ENCODE data around the gene STX8.

Gene STX8

DNA sequence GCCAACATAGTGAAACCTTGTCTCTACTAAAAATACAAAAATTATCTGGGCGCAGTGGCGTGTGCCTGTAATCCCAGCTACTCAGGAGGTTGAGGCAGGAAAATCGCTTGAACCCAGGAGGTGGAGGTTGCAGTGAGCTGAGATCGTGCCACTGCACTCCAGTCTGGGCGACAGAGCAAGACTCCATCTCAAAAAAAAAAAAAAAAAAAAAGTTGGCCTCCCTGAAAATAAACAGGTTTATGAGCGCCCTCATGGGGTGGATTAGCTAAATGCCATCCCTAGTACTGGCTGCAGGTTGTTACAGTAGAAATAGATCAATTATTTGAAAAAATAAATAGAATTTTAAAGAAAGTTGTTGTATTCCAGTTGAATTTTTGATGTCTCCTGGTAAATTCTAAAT lies 20.9 kb downstream of the STX8 start:
- DNase-seq (ENCODE audit: low spot score), result peak; percentile 37

DNA sequence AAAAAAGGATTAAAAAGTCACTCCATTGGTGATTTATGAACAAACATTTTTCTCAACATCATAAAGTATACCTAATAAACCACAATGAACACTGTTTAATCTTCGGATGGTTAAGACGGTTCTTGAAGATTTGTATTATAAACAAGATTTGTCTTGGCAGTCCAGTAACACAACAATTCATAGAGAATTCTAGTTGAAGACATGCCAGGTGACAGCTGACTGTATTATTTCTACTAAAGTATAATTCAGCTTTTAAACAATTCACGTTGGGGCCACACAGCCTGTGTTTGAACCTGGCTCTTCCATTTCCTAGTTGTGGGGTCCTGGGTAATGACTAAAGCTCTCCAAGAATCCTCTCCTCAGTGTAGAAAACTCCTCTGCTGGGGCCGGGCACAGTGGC lies 22.0 kb downstream of the STX8 start:
- DNase-seq (ENCODE audit: low spot score), result no peak

DNA sequence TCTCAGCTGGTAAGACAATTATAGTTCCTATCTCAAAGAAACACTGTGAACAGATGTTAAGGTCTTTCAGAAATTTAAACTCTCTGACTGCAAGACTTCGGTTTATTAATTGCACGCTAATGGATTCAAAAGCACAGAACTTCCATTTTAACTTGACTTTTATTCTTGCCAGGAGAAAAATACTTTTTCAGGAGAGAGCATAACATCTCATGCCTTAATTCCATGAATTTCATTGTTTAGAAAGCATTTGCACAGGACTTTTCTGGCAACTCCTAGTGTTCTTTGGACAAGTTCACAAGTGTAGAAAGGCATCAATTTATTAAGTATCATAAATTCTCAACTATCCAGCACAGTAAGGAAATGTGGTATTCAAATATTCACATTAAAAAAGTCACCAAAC lies 22.4 kb downstream of the STX8 start:
- no peak for DNase-seq (ENCODE audit: low spot score)

DNA sequence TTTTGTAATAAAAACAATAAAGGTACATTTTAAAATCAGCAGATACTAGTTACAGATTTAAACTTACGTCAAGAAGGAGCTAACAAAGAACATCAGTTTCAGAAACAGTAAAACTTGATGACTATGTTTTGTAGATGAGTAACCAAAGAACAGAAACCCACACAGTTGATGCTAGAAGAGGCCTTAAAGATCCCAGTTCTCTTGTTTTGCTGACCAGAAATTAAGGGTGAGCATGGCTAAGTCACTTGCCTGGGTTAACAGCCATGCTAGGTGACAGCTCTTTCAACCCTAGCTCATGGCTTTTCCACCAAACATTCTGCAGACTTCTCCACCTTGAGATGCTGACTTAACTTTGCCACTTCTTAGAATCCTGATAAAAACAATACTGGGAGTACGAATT lies 26.4 kb downstream of the STX8 start:
- no peak for DNase-seq (ENCODE audit: low spot score)

DNA sequence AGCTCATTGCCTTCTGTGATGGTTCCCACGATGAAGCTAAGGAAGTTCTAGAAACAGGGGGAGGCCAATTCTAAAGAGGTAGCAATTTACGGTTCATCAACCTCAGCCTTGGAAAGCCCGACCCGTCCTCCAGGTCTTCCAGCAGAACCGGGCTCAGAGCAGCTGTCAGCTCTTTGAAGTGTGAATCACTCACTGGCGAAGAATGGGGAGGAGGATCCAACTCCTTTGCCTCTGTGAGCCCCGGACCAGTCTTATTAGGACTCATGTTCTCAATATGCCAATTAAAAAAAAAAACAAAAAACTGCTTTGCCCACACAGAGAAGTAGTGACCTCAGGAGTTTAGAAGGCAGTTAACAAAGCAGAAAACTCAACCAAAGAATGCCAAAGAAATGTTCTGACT lies 31.4 kb downstream of the STX8 start:
- no peak for DNase-seq (ENCODE audit: low spot score)

DNA sequence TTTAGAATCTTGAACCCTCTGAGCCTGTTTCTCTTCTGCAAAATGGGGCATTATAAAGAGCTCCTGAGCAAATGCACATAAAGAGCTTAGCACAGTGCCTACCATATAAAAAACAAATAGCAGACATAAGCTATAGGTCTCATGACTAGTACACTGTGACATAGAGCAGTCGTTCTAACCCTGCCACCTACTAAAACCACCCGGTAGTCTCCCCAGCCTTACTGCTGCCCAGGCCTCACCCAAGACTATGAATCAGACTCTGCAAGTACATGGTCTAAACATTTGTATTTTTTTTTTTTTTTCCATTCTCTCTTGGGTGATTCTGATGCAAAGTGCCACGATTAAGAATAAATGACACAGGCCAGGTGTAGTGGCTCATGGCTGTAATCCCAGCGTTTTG lies 33.9 kb downstream of the STX8 start:
- no peak for DNase-seq (ENCODE audit: low spot score)

DNA sequence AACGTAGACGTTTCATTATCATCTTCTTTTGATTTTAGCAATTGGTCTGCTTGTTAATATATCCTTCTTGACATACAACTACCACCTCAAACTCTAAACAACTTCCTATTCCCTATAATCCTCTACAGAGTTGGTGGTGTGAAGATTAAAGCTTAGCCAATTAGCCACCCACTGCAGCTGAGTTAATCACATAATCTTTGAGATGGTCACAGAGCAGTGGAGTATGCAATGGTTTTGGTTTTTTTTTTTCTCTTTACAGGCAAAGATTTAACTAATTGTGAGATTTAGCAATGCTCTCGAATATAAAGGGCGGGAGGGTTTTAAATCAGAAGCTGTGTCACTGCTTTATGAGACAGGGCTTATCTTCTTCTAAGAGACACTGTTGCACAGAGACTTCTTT lies 37.0 kb downstream of the STX8 start:
- peak; percentile 43 for DNase-seq (ENCODE audit: low spot score)

DNA sequence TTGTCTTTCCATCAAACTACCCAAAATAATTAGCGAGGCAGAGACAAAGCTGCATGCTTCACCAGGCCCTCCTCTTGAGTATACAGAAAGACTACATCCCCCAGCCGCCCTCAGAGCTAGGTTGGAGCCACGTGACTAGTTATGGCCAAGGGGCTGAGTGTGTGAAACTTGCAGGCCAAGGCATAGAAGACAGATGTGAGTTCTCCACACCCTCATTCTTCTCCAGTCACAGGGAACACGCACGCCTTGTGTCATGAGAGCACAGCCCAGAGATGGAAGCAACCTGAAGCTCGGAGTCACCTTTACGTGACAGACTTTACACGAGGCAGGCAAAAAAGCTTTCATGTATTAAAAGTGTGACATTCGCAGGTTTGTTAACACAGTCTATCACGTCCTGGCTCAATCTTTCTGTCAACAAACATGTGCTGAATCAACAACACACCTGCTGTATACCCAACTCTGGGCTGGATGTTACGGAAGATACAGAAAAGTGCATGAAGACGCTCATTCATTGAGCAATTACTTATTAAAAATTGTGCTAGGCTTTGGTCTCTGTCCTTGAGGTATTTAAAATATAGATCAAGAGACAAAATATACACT lies 38.3 kb downstream of the STX8 start:
- DNase-seq (ENCODE audit: low spot score), result no peak

DNA sequence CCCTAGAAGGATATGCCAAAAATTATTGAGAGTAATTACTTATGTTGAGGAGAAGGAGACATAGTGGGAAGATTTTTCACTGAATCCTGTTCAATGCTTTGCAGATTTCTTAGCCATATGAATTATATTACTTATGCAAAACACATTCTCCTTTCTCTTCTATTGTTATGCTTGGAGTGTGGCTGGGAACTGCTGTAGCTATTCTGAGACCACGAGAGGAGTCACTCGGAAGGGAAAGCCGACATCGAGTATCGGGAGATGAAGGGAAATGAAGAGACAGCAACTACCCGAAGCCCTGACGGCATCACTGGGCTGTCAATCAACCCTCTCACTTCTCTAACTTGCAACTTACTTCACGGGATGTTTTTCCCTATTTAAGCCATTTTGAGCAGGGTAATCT lies 39.6 kb downstream of the STX8 start:
- no peak for DNase-seq (ENCODE audit: low spot score)

DNA sequence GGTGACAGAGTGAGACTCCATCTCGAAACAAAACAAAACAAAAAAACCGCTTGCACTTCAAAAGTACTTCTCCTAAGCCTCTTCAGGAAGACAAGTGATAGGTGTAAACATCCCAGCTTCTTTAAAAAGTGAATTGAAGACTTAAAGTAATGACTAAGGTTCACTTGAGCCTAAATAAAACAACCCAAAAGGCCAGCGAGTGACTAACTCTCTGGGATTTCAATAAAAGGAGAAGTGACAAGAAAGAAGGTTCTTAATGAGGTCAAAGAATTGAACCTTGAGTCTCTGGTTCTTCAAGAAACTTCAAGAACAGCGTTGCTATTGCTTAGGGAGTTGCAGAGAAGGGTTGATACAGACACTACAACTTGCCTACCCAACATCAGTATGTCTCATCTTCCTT lies 42.2 kb downstream of the STX8 start:
- DNase-seq (ENCODE audit: low spot score), result no peak

DNA sequence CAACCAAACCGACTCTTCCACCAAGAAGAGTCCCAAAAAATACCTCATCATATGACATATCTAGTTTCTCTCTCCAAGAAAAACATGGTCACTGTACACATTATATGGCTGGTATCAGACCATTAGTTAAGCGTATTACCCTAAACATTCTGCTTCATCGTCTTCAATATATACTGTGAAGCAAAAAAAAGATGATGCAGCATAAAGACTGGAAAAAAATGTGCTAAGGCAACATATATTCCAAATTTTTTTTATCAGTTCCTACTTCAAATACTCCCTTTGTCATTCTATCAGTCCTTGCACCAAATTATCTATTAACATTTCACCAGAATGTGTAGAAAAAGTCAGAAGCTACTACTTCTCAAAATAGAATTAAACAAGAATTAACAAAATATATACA lies 42.9 kb downstream of the STX8 start:
- DNase-seq (ENCODE audit: low spot score), result no peak

DNA sequence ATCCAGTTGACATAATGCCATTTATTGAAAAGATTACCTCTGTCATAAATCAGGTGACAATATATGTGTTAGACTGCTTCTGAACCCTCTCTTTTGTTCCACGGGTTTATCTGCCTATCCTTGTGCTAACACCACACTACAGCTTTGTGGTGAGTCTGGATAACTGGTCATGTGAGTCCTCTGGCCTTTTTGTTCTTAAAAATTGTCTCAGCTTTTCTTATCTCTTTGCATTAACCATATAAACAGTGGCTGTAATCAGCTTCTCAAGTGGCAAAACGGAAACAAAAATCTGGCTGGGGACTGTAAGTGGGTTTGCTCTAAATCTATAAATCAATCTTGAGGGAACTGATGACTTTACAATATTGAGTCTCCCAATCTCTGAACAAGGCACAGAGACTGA lies 44.6 kb downstream of the STX8 start:
- DNase-seq (ENCODE audit: low spot score), result no peak

DNA sequence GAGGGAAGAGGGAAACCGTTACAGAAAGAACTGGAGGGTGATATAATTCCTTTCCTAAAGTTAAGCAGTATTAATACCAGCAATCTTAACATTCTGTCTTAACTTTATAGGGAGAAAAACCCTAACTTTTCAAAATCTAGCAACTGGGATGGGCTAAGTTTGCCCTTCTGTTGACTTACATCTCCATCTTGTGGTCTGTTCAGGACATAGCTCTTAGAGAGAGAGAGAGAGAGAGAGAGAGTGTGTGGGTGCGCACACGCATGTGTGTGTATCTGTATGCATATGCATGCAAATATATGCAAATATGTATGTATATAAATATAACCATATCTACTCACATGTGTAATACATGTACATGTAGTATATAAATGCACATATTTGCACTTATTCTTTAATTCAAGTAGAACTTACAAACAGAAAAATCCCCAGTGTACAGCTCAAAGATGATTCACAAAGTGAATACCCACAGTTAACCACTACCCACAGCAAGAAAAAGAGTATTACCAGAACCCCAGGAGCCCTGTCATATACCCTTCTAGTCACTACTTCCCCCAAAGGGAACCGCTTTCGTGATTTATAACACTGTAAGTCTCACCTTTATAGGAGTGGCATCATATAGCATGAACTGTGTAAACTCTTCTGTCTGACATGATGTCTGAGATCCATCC lies 46.5 kb downstream of the STX8 start:
- peak; percentile 21 for DNase-seq (ENCODE audit: low spot score)

DNA sequence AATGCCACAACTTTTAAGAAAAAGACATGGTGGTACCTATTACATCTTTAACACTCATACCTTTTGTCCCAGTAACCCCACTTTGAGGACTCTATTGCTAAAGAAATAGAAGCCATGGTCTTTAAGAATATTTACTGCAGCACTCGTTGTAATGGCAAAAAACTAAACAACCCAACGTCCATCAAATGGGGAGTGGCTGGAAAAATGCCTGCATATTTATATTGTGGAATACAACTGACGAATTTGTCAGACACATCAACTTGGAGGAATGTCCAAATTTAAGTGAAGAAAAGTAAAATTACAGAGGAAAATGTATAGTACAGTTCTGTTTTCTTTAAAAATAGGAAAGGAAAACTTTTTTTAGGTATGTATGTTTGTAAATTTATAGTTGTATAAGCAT lies 47.8 kb downstream of the STX8 start:
- no peak for DNase-seq (ENCODE audit: low spot score)

DNA sequence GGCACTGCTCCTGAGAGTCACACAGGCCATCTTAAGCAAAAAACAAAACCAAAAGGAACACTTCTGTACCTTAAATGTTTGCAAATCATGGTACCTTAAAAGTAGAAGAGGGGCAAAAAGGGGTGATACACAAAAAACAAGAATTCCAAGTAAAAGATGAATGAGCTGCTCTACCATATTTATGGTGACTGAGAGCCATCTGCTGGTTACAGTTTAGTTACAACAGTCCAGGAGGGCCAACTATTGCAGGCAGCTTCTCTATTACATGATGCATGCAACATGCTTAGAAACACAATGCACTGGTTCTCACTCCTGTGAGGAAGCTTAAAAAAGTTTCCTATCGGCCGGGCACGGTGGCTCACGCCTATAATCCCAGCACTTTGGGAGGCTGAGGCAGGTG lies 53.5 kb downstream of the STX8 start:
- DNase-seq (ENCODE audit: low spot score), result peak; percentile 31

DNA sequence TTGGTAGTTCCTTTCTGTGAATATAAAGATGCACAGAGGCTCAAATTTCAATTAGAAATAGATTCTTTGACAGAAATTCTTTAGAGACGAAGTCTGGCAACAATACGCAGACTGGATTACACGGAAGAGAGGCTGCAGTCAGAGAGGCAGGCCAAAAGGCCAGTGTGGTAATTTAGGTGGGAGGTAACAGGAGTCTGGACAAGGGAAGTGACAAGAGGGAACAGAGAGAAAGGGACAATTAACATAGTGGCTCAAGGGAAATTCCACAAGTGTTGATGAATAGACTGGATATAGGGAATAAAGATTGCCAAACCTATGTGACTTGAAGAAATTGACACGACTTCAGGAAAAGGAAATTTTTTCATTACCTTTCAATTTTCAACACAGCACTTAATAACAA lies 54.6 kb downstream of the STX8 start:
- DNase-seq (ENCODE audit: low spot score), result no peak

DNA sequence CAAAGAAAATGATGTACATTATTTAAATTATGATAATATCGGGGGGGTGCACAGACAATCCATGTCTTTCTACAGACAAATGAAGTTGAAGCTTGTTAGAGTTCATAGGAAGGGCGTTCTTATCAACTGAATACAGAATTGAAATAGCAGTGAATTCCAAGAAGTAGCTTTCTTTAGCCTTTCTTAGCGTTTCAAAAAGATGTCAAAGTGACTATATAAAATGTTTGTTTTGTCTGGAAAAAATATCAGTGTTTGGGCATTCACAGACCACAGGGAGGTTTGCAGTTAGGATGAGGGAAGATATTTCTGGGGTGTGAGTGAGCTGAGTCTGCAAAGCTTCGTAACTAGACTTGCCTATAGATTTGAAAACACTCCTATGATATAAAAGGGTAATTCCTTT lies 55.0 kb downstream of the STX8 start:
- no peak for DNase-seq (ENCODE audit: low spot score)

DNA sequence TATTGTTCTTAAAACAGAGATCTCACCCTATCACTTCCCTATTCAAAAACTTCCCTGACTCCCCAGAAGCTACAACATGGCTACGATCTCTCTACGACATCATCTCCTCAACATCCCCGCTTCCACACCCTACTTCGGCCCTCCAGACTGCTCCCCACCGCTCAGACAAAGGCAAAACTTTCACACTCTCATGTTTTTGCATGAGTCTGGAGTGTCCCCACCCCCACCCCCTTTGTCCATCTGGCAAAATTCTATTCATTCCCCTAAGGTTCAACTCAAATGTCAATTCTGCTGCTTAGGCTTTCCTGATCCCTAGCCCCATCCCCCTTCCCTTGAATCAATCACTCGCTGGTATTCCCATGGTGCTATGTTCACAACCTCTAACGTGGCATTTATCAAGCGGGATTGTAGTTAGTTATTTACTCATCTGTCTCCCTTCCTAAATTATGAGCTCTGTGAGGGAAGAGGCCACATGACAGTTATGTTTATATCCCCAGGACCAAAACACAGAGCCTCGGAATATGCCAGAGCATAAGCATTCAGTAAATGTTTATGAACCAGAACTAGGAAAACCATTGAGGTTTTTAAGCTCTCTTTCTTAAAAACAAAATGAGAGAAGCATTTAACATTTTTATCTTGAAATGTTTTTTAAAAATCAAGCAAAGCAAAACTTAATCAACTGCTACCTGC lies 55.9 kb downstream of the STX8 start:
- no peak for DNase-seq (ENCODE audit: low spot score)

DNA sequence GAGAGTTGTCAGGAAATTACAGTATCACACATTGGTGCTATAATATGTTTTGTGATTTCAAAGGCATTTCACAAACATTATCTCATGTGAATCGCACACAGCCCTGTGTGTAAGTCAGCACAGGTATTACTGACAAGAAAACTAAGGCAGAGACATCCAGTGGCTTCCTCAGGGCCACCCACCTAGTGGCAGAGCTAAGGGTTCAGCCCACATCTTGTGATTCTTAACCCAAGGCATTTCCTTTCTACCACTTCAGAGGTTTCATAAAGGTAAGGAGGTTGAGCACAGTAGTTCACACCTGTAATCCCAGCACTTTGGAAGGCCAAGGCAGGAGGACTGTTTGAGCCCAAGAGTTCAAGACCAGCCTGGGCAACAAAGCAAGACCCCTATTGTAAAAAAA lies 58.2 kb downstream of the STX8 start:
- no peak for DNase-seq (ENCODE audit: low spot score)

DNA sequence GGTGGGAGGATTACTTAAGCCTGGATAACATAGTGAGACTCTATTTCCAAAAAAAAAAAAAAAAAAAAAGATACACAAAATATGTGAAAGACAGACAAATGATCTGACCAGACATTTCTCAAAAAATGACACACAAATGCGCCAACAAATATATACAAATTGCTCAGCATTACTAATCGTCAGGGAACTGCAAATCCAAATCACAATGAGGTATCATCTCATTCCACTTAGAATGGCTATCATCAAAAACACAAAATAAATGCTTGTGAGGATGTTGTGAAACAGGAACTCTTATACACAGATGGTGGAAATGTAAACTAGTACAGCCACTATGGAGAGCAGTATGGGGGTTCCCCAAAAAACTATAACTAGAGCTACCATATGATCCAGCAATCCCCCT lies 62.4 kb downstream of the STX8 start:
- no peak for DNase-seq (ENCODE audit: low spot score)

DNA sequence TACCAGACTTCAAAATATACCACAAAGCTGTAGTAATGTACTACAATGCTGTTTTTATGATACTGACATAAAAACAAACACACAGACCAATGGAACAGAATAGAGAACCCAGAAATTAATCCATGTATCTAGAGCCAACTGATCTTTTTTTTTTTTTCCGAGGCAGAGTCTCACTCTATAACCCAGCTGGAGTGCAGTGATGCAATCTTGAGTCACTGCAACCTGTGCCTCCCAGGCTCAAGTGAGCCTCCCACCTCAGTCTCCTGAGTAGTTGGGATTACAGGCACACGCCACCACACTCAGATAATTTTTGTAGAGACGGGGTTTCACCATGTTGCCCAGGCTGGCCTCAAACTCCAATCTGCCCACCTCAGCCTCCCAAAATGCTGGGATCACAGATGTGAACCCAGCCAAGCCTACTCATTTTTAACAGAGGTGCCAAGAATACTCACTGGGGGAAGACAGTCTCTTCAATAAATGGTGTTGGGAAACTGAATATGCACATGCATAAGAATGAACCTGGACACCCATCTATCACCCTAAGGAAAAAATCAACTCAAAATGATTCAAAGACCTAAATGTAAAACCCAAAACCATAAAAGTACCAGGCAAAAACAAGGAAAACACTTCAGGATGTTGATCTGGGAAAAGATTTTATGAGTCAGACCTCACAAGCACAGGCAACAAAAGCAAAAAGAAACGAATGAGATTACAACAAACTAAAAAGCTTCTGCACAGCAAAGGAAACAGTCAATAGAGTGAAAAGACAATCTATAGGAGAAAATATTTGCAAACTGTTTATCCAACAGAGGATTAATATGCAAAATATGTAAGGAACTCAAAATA lies 63.1 kb downstream of the STX8 start:
- no peak for DNase-seq (ENCODE audit: low spot score)

DNA sequence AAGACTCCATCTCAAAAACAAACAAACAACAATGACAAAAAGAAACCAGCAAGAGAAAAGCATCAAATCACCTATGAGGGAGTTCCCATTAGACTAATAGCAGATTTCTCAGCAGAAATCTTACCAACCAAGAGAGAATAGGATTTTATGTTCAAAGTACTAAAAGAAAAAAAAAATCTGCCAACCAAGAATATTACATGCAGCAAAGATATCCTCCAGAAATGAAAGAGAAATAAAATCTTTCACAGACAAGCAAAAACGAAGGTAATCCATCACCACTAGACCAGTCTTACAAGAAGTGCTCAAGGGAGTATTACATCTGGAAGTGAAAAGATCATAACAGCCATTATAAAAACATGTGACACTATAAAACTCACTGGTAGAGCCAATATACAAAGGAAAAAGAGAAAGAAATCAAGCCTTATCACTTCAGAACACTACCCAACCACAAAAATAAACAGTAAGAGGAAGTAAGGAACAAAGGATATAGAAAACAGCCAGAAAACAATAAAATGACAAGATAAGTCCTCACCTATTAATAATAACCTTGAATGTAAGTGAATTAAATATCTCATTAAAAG lies 66.3 kb downstream of the STX8 start:
- no peak for DNase-seq (ENCODE audit: low spot score)

DNA sequence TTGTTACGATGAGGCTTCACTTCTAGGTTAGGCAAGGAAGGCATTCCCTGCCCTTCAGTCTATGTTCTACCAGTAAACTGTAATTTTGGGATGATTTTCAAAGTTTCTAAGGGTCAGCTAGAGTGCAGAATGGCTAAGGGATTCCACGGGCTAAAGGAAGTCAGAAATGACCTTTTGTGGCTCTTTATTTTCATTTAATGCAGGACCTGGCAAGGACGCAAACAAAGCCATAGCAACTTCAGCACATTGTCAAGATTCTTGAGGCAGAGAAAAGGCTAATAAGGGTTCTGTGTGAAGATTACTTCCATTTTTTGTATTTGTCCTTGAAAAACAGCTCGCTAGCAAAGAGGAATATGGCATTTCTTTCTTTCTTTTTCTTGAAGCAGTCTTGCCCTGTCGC lies 76.6 kb downstream of the STX8 start:
- DNase-seq (ENCODE audit: low spot score), result no peak
